ENCODE data around the gene PRG2.

PRG2 gene, protein sequence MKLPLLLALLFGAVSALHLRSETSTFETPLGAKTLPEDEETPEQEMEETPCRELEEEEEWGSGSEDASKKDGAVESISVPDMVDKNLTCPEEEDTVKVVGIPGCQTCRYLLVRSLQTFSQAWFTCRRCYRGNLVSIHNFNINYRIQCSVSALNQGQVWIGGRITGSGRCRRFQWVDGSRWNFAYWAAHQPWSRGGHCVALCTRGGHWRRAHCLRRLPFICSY

DNA sequence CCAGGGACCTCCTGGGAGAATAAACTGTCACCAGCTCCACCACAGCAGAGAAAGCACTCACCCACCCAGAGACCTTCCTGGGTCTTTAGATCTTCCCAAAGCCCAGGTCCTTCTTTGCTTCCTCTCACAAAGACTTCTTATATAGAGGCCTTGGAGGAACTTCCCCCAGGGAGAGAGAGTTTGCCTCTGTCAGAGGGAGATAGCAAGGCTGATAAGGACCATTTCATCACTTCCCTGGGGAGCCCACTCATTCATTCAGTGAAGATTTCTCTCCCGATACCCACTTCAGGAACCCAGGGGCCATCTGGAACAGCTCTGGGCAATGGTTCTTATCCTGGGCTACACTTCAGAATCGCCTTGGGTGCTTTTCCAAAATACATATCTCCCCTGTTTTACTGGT, at the start of gene PRG2:
PRG2 (minus strand) TSS at position 116 of the 400 bp plus-strand sequence. CDS start 706 bp downstream, outside the sequence.
- in situ Hi-C loops (cut with MboI; ENCODE audit: low pct_unique_long_range_greater_than_20kb, low sequenced_read_pairs, unreplicated experiment) = no loop called here
- DNase-seq (ENCODE audit: low spot score) = no peak
- TF ChIP-seq, protein P1, sequence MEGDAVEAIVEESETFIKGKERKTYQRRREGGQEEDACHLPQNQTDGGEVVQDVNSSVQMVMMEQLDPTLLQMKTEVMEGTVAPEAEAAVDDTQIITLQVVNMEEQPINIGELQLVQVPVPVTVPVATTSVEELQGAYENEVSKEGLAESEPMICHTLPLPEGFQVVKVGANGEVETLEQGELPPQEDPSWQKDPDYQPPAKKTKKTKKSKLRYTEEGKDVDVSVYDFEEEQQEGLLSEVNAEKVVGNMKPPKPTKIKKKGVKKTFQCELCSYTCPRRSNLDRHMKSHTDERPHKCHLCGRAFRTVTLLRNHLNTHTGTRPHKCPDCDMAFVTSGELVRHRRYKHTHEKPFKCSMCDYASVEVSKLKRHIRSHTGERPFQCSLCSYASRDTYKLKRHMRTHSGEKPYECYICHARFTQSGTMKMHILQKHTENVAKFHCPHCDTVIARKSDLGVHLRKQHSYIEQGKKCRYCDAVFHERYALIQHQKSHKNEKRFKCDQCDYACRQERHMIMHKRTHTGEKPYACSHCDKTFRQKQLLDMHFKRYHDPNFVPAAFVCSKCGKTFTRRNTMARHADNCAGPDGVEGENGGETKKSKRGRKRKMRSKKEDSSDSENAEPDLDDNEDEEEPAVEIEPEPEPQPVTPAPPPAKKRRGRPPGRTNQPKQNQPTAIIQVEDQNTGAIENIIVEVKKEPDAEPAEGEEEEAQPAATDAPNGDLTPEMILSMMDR (IDR thresholded peaks at IDR 0.05; ENCODE audit: extremely low read depth, insufficient read depth, missing control alignments) = no peak

DNA sequence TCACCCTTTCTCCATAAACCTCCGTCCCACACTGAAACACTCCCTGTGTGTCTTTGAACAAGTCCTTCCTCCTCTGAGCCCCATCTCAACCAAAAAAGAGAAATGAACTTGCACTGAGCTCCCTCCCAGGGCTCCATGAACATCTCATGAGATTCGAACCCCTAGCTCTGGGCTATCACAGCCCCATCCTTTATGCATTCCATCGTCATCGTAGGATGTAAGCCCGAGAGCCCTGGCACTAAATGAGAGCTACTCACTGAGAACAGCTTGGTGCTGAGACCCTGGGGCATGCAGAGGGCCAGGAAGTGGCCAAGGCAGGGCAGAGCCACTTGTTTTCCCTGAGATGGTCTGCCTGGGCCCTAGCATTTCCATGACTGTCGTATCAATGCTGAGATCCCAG, 49.3 kb upstream of the PRG2 start:
- in situ Hi-C loops (cut with MboI; ENCODE audit: low pct_unique_long_range_greater_than_20kb, low sequenced_read_pairs, unreplicated experiment) = no loop called here
- DNase-seq (ENCODE audit: low spot score) = no peak
- TF ChIP-seq, protein P1 (IDR thresholded peaks at IDR 0.05; ENCODE audit: extremely low read depth, insufficient read depth, missing control alignments) = no peak

DNA sequence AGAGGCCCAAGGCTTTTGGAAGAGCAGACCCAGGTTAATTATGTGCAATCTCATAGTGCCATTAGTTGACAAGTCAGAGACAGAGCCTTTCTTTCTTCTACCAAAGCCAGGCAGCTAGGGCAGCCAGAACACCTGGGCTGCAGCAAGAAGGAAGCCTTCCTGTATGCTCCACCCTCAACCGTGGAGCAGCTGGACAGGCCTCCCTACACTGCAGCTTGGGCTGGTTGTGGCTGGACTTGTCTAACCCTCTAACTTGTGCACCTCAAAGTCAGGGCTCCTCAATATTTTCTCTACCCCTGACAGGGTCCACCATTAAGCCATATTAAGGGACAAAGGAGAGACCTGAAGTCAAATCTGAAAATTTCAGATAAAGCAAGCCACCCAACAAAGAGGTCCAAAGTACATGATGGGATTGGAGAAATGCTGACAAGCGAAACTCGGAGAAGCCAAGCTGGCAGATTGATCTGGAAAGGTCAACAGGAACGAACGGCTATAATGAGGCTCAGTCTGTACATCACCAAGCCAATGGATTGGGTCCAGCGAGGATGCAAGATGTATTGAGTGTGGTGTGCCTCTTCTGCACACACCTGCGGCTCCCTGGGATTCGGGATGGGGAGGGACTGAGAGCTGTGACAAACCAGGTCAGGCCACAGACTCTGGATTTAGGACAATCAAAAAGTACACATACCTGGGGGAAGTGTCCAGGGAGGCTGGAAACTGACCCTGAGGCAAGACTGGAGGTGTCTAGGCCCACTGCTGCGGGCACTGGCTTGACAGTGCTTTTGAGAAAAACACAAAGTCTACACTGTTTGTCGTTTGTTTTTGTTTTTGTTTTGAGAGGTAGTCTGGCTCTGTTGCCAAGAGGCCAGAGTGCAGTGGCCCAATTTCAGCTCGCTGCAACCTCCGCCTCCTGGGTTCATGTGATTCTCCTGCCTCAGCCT, 48.2 kb upstream of the PRG2 start:
- TF ChIP-seq, protein P1 (IDR thresholded peaks at IDR 0.05; ENCODE audit: extremely low read depth, insufficient read depth, missing control alignments) = no peak
- in situ Hi-C loops (cut with MboI; ENCODE audit: low pct_unique_long_range_greater_than_20kb, low sequenced_read_pairs, unreplicated experiment) = no loop called here
- DNase-seq (ENCODE audit: low spot score) = no peak

DNA sequence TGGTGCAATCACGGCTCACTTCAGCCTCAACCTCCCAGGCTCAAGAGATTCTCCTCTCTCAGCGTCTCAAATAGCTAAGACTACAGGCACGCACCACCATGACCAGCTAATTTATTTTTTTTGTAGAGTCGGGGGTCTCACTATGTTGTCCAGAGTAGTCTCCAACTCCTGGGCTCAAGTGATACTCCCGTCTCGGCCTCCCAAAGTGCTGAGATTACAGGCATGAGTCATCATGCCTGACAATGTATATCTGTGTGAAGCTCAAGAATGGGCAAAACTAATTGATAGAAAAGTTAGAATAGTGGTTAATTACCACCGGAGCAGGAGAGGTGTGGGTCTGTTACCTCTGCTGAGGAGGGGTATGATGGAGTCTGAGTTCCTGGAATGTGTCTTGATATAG, 45.6 kb upstream of the PRG2 start:
- in situ Hi-C loops (cut with MboI; ENCODE audit: low pct_unique_long_range_greater_than_20kb, low sequenced_read_pairs, unreplicated experiment) = no loop called here
- DNase-seq (ENCODE audit: low spot score) = no peak
- TF ChIP-seq, protein P1 (IDR thresholded peaks at IDR 0.05; ENCODE audit: extremely low read depth, insufficient read depth, missing control alignments) = no peak

DNA sequence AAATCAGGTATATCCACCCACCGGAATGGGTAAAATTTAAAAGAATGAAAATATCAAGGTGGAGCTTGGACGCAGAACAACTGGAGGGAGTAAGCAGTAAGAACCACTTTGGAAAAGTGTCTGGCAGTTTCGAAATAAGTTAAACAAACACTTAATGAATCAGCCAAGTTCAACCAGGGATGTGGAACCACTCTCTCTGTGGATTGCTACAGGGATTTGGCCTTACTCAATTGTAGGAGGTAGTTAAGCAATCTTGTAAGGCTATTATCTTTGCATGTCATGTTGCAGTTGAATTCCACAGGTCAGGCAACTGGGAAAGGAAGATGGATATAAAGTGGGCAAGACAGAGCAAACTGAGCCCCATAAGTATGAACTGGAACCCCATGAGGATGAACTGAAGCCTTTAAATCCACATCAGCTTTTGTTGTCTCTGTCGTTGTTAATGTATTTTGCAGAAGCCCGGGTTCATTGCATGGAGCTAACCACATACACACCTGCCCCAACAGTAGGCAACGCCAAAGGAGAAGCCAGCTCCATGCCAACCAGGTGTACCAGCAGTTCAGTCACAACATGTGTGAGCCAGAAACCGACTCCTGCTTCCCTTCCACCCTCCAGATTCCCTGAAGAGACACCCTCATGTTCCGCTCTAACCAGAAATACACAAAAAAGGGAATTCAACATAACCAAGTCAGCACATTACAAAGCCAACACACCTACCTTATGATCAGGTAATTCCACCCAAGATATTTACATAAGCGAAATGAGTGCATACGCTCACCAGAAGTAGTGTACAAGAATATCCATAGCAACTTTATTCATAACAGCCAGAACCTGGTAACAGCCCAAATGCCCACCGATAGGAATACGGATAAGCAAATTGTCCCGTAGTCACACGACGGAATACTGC, 44.4 kb upstream of the PRG2 start:
- DNase-seq (ENCODE audit: low spot score) = no peak
- in situ Hi-C loops (cut with MboI; ENCODE audit: low pct_unique_long_range_greater_than_20kb, low sequenced_read_pairs, unreplicated experiment) = no loop called here
- TF ChIP-seq, protein P1 (IDR thresholded peaks at IDR 0.05; ENCODE audit: extremely low read depth, insufficient read depth, missing control alignments) = no peak

DNA sequence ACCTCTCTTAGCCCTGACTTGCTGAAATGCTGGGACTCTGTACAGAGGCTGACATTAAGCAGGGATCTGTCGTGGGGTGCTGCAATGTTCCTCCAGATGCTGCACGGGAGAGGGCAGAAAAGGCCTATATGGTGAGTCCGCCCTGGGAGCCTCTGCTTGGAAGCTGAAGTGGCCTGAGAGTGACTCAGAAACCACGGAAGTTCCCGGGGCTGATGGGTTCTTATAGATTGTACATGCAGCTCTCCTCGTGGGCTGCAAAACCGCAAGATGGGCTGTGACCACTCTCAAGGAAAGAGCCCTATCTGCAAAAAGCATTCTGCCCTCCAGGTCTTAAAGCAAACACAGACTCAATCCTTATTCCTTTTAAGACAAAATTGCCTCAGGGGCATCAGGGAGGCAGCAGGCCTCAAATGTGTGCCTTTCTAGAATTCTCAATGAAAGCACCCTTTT, 42.3 kb upstream of the PRG2 start:
- TF ChIP-seq, protein P1 (IDR thresholded peaks at IDR 0.05; ENCODE audit: extremely low read depth, insufficient read depth, missing control alignments) = no peak
- in situ Hi-C loops (cut with MboI; ENCODE audit: low pct_unique_long_range_greater_than_20kb, low sequenced_read_pairs, unreplicated experiment) = no loop called here
- DNase-seq (ENCODE audit: low spot score) = no peak

All from GM13977 (cell line).